OCI-LY7 (cell line): ENCODE results near the gene ARHGAP33. TPM values are rescaled to one million over a fixed set of nuclear protein-coding genes. Genes with fewer than 3 reads are reported as not detected.

Source experiments
- BruUV-seq: library from RNA; stranded (reverse); fragments of 400-500 nt; replicated peaks from 2 replicates; lab custom pipeline; 2021; lab: Mats Ljungman, UMichigan
- CTCF ChIA-PET: fragments of 300-600 bp; sonication (Branson Sonifier 250); formaldehyde crosslinking; loops from one replicate; lab custom pipeline; 2022; ENCODE audit warnings: antibody characterized with exemption; ENCODE audit not compliant: unreplicated experiment; lab: Charles Lee
- POLR2A ChIA-PET: fragments of 300-600 bp; sonication (Branson Sonifier 250); formaldehyde crosslinking; loops from one replicate; lab custom pipeline; 2022; ENCODE audit warnings: antibody characterized with exemption; lab: Charles Lee
- DNase-seq: peaks from one replicate; pipeline ENCODE4 v3.0.0-alpha.2; 2015; ENCODE audit warnings: low spot score
- H2AFZ ChIP-seq: fragments of 200-600 bp; sonication (generic), shearing (Covaris generic); 2 replicates; pipeline ENCODE4 v1.6.1; 2014; ENCODE audit warnings: mild to moderate bottlenecking, antibody characterized with exemption, low read length, moderate library complexity
- H3K27ac ChIP-seq: fragments of 200-600 bp; sonication (generic); 2 replicates; pipeline ENCODE4 v1.5.1; 2014; ENCODE audit warnings: mixed run types, low read depth, mild to moderate bottlenecking, moderate library complexity, low read length, inconsistent platforms; ENCODE audit not compliant: poor library complexity, severe bottlenecking
- H3K36me3 ChIP-seq: fragments of 200-600 bp; sonication (generic); 2 replicates; pipeline ENCODE4 v1.6.1; 2014; ENCODE audit warnings: mild to moderate bottlenecking, antibody characterized with exemption, low read length, moderate library complexity, mixed read lengths; ENCODE audit not compliant: insufficient read depth
- H3K4me1 ChIP-seq: fragments of 200-600 bp; sonication (generic); 2 replicates; pipeline ENCODE4 v1.5.1; 2014; ENCODE audit warnings: mild to moderate bottlenecking, low read length; ENCODE audit not compliant: insufficient read depth, poor library complexity, severe bottlenecking
- H3K4me2 ChIP-seq: fragments of 200-600 bp; sonication (generic); 2 replicates; pipeline ENCODE4 v1.6.1; 2014; ENCODE audit warnings: mild to moderate bottlenecking, low read length
- H3K4me3 ChIP-seq: fragments of 200-600 bp; sonication (generic); 2 replicates; pipeline ENCODE4 v1.5.1; 2014; ENCODE audit warnings: mild to moderate bottlenecking, low read depth, low read length; ENCODE audit not compliant: poor library complexity, severe bottlenecking
- H3K79me2 ChIP-seq: fragments of 200-600 bp; sonication (generic); 2 replicates; pipeline ENCODE4 v1.6.1; 2016; ENCODE audit warnings: low read depth, mild to moderate bottlenecking, low read length, moderate library complexity, mixed read lengths; ENCODE audit not compliant: insufficient read depth
- H3K9me2 ChIP-seq: fragments of 200-600 bp; sonication (generic); 2 replicates; pipeline ENCODE4 v1.6.1; 2016; ENCODE audit warnings: mild to moderate bottlenecking, low read length, mixed read lengths; ENCODE audit not compliant: insufficient read depth
- H3K9me3 ChIP-seq: fragments of 200-600 bp; sonication (generic); 2 replicates; pipeline ENCODE4 v1.6.1; 2014; ENCODE audit warnings: mild to moderate bottlenecking, mixed run types, low read length, mixed read lengths
- H4K20me1 ChIP-seq: fragments of 200-600 bp; sonication (generic); 2 replicates; pipeline ENCODE4 v1.6.1; 2014; ENCODE audit warnings: mild to moderate bottlenecking, antibody characterized with exemption, low read length, moderate library complexity, mixed read lengths; ENCODE audit not compliant: insufficient read depth
- EZH2phosphoT487 ChIP-seq: fragments of 200-600 bp; sonication (generic); IDR thresholded peaks from 2 replicates; pipeline ENCODE4 v1.6.1; 2018; ENCODE audit warnings: low read depth, borderline replicate concordance, mild to moderate bottlenecking, mixed run types, antibody characterized with exemption, low read length, moderate library complexity, mixed read lengths
- intact Hi-C: fragments of 100-400 bp; cut with micrococcal nuclease; formaldehyde crosslinking; loops from one replicate; pipeline ENCODE4 v1.10.0; 2022; ENCODE audit not compliant: unreplicated experiment
- total RNA-seq, 2 experiments: library from RNA; depleted of rRNA in 1 of 2; stranded (reverse); fragments of >200 nt in 1 of 2; shearing (Covaris generic) in 1 of 2; gene quantifications; 2 replicates each; pipeline ENCODE4 v1.2.3, GENCODE V29; 2014 to 2022
- TF ChIP-seq, protein P1 (sequence below): fragments of 200-600 bp; sonication (generic); conservative IDR thresholded peaks from 2 replicates; pipeline ENCODE4 v1.5.1; 2014; ENCODE audit warnings: mild to moderate bottlenecking, antibody characterized with exemption, low read length, moderate library complexity, mixed read lengths

Gene ARHGAP33
- total RNA-seq, 2 experiments from 2014 or later = 15.1 to 94.6 TPM

GRCh38 chr19:35789978-35790944 lies 14.9 kb downstream of the ARHGAP33 start:
- ChIA-PET POLR2A (interaction anchor here (0.6 to 1.0 kb wide), 2 partner anchors 46 to 83 kb away, joined by 3 to 4 read pairs; no protein-coding TSS in a partner anchor), CTCF (no interaction called here)
- H3K4me2 ChIP-seq = no peak overlapping the region

DNA sequence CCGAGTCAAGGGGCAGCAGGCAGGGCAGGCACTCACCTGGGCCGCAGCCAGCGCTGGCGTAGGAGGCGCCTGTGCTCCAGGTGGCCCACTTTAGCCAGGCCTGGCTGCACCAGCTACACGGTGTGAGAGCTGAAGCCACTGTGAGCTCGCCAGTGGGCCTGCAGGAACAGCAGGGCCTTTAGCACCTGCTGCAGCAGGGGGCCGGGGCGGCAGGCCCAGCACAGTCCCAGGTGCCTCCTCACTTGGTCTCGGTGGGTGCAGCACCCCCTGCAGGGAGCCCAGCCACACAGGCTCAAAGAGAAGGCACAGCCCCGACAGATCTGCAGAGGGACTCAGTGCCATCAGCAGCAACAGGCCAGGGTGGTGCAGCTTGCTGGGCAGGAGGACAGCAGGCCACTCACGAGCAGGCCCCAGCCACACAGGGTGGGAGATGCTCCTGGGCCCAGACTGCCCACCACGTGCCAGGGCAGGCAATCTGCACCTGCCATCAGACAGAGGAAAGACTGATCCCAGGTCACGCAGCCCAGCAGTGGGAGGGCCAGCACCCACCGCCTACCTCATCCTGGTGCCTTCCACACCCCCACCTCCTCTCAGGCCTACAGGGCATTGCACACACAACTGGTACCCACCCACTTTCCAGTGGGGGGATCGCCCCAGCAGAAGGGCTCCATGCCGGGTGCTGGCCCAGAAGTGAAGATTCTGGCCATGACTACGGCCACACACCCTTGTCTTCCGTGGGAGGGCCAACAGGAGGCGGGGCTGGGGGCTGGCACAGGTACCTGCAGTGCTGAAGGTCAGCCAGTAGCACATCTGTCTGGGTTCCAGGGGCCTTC lies 15.8 kb downstream of the ARHGAP33 start:
- H3K79me2 ChIP-seq = no peaks in the 10 kb centered on the region
- no peaks in the 10 kb centered on the region for H3K4me1 ChIP-seq
- intact Hi-C loops = loop anchor here (1.0 kb wide), 1 partner anchor 98 kb away; no protein-coding TSS in a partner anchor
- peak; percentile 56 for DNase-seq
- no peaks in the 10 kb centered on the region for H4K20me1 ChIP-seq
- H3K4me3 ChIP-seq = no peak overlapping the region
- TF ChIP-seq EZH2phosphoT487 = no peak
- TF ChIP-seq, protein P1, sequence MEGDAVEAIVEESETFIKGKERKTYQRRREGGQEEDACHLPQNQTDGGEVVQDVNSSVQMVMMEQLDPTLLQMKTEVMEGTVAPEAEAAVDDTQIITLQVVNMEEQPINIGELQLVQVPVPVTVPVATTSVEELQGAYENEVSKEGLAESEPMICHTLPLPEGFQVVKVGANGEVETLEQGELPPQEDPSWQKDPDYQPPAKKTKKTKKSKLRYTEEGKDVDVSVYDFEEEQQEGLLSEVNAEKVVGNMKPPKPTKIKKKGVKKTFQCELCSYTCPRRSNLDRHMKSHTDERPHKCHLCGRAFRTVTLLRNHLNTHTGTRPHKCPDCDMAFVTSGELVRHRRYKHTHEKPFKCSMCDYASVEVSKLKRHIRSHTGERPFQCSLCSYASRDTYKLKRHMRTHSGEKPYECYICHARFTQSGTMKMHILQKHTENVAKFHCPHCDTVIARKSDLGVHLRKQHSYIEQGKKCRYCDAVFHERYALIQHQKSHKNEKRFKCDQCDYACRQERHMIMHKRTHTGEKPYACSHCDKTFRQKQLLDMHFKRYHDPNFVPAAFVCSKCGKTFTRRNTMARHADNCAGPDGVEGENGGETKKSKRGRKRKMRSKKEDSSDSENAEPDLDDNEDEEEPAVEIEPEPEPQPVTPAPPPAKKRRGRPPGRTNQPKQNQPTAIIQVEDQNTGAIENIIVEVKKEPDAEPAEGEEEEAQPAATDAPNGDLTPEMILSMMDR = peak; percentile 66; the same call in 1 of the 2 replicates
- no peaks in the 10 kb centered on the region for H3K9me2 ChIP-seq
- ChIA-PET POLR2A (no interaction called here), CTCF (no interaction called here)
- no peak overlapping the region for H2AFZ ChIP-seq
- H3K27ac ChIP-seq = no peak overlapping the region
- H3K36me3 ChIP-seq = no peaks in the 10 kb centered on the region
- BruUV-seq = no TSS peak
- no peak overlapping the region for H3K4me2 ChIP-seq
- no peaks in the 10 kb centered on the region for H3K9me3 ChIP-seq

More at GRCh38 chr19:35789978-35790944, 14.9 kb downstream of the ARHGAP33 start:
- BruUV-seq = no TSS peak
- Histone ChIP-seq H2AFZ (no peak overlapping the region), H3K4me1 (no peaks in the 10 kb centered on the region), H3K36me3 (no peaks in the 10 kb centered on the region), H3K4me3 (no peak overlapping the region), H4K20me1 (no peaks in the 10 kb centered on the region), H3K27ac (no peak overlapping the region), H3K79me2 (no peaks in the 10 kb centered on the region), H3K9me3 (no peaks in the 10 kb centered on the region), H3K9me2 (no peaks in the 10 kb centered on the region)
- no peak for DNase-seq
- intact Hi-C loops = no loop called here
- TF ChIP-seq EZH2phosphoT487 = no peak
- TF ChIP-seq, protein P1 = no peak
